ENCODE data around the gene ANO6.
"Not testable (repeated sequence)": the region's sequence is repeated elsewhere in the genome, so short reads cannot be mapped to it uniquely, and the experiment has no call there.

ANO6 gene, protein sequence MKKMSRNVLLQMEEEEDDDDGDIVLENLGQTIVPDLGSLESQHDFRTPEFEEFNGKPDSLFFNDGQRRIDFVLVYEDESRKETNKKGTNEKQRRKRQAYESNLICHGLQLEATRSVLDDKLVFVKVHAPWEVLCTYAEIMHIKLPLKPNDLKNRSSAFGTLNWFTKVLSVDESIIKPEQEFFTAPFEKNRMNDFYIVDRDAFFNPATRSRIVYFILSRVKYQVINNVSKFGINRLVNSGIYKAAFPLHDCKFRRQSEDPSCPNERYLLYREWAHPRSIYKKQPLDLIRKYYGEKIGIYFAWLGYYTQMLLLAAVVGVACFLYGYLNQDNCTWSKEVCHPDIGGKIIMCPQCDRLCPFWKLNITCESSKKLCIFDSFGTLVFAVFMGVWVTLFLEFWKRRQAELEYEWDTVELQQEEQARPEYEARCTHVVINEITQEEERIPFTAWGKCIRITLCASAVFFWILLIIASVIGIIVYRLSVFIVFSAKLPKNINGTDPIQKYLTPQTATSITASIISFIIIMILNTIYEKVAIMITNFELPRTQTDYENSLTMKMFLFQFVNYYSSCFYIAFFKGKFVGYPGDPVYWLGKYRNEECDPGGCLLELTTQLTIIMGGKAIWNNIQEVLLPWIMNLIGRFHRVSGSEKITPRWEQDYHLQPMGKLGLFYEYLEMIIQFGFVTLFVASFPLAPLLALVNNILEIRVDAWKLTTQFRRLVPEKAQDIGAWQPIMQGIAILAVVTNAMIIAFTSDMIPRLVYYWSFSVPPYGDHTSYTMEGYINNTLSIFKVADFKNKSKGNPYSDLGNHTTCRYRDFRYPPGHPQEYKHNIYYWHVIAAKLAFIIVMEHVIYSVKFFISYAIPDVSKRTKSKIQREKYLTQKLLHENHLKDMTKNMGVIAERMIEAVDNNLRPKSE

DNA sequence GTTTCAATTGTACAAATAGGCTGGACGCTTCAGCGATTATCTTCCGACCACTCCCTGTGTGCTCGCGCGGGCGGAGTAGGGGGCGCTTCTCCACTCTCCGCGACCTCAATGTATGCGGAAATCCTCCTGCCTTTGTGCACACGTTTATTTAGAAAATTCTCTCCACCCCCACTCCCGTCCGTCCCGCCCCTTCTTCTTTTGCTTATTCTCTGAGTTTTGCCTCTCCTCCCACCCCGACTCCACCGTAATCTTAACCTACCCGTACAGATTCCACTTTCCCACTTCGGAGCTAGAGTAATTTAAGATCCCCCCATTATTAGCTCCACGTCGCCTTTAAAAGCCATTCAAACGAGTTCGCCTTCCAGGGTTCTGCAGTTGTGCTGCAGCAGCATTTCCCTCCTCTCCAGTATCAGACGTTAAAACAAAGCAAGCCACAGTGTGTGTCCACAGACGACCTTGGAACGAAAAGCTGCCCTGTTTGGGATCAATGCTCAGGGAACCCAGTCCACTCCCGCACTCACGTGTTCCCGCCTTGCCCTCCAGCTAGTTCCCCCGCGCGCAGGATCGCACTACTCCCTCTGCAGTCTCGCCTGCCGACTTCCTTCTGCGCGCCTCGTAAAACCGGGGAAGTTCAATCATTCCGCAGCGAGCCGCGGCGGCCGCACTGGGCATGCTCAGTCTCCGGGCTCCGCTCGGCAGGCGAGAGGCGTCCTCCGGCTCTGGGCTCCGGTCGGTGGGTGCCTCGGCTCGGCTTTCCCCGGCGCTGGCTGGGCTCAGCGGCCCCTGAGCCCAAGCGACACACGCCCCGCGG is at the start of gene ANO6:
ANO6 (plus strand) TSS at position 677 of the 811 bp plus-strand sequence. CDS start 227 bp downstream, outside the sequence.
- peak; percentile 89 for DNase-seq

DNA sequence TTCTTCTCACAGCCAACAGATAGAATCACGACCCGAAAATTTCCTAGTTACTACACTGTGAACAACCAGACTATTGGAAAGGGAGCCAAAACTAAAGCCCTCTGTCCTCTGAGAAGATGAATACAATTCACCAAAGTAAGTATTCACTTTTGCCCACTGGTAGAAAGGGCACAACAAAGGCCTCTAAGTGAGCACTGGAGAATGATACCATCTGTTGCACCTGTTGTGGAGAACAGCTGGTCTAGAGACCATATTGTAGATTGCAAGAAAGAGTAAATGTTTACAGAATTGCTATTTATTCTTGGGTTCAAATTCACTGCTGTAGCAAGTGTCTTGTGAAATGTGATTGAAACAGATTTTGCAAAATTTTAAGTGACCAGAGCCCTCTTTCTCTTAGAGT is 46.9 kb upstream of the ANO6 start:
- no peak for DNase-seq

DNA sequence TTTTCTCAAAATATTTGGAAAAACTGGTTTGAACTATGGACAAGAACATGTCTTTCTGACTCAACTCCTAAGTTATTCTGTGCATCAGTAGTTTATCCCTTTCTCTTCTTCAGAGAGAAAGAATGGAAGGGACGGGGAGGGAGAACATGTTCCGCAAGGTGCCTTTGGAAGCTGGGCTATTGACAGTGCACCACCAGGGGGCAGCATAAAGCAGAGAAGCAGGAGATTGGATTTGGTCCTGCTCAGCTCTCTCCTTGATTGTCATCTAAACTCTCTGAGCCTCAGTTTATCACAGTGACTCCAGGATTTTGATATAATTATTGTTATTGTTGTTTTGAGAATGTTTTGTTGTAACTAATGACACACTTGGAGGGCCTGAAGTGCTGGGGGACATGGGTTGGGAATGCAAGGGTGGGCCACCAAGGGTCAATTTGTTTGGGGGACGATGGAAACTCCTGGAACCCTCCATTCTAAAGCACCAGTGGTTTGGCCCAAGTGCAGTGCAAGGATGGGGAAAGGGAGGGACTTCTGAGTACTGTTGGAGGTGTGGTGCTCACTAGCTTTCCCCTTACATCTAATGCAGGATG is 45.3 kb upstream of the ANO6 start:
- DNase-seq, result peak; percentile 64

DNA sequence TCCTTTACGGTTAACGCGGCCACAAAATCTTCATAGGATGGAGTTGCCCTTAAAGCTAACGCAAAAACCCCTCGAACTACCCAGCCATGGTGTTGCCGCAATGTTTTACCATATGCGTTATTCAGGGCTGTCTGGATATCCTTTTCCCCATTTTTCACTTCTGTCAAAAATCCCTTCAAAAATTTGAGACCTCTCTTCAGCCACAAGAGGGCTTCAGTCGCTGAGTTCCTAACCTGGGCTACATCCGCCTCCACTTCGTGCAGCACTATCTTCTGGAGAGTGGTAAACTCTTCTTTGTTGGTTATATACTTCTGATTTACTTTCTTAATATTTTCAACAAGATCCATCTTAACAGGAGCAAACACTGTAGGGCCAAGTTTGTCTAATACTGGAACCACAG is 42.6 kb upstream of the ANO6 start:
- DNase-seq, result not testable (repeated sequence)

DNA sequence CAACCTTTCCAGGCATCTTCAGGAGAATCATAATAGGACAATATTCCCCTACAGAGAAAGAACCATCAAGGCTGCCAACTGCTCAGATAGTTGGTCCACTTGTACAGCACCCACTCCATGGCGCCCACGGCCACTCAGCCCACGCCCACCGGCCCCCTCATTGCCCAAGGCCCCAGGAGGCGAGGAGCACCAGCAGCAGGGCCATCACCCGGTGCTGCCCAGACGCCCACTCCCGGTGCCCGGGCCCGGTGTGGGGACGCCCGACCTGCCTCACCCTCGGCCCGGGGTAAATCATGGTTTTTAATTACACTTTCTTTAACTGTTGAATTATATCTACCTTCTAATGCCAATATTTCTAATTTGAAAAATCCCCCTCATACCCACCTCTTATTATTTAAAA is 41.3 kb upstream of the ANO6 start:
- no peak for DNase-seq

DNA sequence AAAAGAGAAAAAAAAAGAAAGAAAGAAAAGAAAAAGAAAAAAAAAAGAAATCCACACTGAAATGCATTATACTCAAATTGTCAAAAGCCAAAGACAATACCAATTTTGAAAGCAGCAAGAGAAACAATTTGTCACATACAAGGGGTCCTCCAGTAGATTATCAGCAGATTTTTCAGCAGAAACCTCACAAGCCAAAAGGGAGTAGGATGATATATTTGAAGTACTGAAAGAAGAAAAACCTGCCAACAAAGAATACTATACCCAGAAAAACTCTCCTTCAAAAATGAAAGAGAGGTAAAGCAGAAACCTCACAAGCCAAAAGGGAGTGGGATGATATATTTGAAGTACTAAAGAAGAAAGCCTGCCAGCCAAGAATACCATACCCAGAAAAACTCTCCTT is 37.1 kb upstream of the ANO6 start:
- DNase-seq, result no peak

DNA sequence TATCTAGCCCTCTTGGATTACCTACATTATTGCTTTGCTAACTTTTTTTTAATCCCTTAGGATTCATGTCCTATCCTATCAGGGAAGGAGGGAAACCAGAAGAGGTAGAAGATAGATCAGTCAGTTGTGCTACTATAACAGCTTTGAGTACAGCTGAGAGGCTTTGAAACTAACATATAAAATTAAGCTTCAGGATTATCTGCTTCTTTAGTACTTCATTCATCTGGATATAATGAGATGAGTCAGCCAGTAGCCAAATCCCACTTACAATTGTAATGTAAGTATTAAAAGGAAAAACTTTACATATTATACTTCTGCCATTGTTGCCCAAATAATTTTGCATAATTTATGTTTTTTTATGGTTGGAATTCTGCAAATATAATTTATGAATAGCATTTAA is 33.4 kb upstream of the ANO6 start:
- DNase-seq, result no peak

DNA sequence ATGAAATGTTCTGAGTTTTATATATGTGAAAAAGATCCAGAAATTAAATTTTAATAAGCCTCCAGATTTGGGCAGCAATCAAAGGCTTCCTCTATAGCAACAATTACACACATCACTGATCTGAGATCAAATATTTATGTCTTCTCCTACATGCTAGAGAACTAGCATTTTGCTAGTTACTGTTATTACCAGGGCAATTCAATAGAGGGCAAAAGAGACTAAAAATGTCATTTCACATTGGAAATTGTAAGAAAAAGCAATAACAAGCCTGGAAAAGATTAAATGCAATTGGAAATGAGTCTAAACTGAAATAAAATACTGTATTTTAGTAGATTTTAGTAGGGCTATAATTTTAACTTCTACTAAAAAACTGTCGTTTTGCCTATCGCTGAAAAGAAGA is 32.6 kb upstream of the ANO6 start:
- peak; percentile 13 for DNase-seq

DNA sequence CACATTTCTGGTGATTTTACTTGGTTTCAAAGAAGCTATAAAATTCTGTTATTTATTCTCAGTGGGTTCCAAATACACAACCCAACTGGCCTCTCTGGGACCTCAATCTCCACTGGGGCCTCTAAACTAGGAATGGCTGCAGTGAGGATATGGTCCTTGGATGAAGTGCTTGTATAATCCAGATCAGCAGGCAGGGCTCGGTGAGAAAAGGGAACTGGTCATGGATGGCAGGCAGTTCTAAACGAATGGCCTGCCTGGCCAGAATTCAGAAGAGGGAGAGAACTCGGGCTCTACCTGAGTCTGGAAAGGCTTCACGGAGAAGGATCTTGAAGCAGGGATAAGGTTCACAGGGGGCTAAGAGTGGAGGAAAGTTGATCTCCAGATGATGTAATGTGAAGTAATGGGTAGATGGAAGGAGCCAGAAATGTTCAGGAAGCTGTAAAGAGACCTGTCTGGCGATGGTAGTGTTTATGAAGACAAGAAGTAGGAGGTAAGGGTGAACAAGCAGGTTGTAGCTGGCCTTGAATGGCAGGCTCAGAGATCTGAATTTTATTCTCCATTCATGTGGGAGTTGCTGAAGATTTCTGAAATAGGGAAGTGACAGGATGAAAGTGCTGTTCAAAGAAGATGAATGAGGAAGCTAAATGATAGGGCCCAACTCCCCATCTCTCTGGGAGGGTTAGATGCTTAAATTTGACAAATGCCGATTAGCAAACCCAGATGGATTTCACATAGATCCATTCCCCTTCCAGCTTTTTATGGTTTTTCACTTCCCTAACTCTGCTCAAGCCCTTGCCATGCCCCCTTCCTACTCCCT is 31.5 kb upstream of the ANO6 start:
- no peak for DNase-seq

DNA sequence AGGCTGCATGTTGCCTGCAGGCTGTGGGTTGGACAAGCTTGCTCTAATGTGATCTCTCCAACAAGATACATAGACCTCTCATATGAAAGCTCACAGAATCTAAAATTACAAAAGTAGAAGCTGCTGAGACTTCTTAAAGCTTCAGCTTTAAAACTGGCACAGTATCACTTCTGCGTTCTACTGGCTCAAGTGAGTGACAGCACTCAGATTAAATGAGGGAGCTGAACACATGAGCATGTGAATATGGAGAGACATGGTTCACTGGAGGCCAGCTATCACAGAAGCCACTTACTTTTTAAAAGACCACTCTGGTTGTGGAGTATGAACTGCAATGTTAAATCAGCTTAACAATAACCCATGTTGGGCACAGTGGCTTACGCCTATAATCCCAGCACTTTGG is 29.1 kb upstream of the ANO6 start:
- DNase-seq, result no peak

DNA sequence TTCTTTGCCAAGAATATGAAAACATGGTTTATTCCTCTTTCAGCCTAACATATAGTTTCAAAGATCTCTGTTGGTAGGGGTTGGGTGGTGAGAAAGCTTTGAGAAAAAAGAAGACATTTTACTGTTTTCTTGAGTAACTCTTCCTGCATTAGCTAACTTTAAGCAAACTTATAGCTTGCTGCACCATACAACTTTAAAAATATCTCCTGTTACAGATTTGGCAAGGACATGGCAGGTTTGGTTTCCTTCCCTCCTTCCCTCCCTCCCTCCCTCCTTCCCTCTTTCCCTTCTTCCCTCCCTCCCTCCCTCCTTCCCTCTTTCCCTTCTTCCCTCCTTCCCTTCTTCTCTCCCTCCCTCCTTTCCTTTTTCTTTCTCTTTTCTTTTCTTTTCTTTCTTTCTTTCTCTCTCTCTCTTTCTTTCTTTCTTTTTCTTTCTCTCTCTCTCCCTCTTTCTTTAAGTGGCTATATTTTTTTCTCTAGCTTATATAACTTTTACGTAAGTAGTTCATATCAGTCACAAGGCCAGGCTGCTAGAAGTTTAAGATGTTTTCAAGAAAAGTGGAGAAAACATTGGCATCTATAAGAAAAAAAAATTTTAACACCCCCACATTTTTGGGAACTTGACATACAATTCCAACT is 26.0 kb upstream of the ANO6 start:
- no peak for DNase-seq

DNA sequence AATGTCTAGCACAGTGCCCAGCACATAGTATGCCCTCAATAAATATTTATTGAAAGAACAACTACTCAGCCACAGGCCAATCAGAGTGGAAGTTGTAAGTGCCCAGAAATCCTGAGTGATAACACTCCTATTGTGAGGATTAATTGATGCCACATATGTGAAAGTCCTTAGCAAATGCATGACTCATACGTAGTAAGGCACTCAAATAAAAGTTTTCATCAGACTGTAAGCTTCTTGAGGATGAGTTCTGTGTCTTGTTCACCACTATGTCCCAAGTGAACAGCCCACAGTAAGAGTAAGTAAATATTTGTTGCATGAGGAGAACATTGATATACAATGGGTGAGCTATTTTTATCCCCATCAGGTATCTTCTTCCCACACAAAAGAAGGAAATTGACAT is 24.7 kb upstream of the ANO6 start:
- peak; percentile 61 for DNase-seq

DNA sequence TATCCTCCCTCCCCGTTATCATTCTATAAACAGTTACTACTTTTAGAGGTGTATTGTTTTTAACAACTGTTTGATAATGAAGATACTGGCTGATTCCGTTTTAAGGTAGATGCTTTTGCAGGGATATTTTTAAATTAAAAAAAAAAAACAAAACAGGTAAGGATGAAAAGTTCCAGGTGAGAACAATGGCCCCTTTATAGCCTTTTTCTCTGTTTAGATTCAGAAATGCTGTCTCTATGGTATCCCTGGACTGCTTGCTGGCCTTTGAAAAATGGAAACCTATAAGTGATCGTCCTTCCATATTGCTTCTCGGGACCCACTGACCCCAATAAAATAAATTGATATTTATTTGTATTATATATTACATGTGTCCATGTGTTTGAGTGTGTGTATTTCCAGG is 23.2 kb upstream of the ANO6 start:
- DNase-seq, result no peak

DNA sequence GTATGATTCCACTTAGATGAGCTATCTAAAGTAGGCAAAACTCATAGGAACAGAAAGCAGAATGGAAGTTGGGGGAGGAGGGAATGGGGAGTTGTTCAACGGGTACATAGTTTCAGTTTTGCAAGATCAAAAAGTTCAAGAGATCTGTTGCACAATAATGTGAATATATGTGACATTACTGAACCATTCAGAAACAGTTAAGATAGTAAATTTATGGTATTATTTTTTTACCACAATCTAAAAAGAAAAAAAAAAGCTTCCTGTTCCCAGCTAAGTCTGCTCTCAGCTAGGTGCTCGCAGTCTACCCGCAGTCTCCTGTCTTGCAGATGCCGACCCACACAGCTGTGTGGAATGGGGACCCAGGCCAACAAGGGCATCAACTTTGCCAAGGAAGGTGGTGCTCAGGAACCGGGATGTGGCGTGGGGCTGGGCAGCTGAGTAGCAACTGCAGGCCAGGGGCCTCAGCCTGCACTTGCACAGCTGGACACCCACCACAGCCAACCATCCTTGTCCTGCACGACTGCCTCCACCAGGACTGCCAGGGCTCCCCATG is 15.3 kb upstream of the ANO6 start:
- DNase-seq, result peak; percentile 17

DNA sequence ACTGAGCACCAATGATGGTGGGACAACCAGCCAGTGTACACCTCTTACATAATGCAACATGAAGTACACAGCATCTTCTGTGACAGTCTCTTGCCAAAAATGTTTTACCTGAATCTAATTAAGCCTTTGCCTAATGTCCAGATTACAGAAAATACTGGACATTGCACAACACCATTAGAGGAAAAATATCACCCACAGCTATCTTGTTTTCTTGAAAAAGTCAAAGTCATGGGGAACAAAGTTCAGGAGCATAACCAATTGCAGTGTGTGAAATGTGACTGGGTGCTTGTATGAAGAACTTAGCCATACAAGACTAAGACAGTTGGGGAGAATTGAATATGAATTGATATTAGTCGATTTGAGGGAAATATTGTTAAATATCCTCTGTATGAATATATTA is 12.1 kb upstream of the ANO6 start:
- no peak for DNase-seq

DNA sequence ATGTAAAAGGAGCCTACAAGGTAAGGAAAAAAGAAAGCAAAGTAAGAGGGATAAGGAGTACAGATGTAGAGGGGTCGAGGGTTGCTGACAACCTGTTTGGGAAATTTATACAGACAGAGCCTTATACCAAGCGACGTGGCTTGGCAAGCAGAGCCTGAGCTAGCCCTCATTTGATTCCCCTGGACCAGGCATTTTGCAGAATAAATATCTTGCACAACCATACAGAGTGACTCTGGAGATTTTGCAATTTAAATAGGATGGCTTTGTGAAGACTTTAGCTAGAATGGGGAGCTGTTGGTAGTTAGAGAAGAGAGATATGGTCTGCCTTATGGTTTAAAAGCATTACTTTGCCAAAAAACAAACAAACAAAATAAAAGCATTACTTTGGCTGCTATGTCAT is 11.1 kb upstream of the ANO6 start:
- DNase-seq, result no peak

DNA sequence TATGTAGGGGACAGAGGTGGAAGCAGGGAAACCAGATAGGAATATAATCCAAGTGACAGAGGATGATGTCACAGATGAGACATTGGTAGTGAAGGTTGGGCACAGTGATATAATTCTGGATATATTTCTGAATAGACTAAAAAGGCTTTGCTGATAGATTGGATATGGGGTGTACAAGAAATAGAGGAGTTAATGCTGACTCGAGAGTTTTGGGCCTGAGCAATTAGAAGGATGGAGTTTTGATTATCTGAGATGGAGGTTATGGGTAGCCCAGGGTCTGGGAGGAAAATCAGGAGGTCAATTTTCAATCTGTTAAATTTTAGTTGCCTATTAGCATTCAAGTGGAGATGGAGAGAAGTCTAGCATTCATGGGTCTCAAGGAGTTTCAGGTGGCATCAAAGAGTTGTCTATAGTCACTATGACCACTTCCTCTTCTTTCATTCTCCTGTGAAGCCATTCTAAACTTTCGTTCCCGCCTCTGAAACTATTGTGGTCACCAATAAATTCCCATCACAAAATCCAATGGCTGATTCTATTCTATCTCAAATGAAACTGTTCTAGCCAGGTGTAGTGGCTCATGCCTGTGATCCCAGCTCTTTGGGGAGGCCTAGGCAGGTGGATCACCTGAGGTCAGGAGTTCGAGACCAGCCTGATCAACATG is 10.6 kb upstream of the ANO6 start:
- DNase-seq, result no peak

DNA sequence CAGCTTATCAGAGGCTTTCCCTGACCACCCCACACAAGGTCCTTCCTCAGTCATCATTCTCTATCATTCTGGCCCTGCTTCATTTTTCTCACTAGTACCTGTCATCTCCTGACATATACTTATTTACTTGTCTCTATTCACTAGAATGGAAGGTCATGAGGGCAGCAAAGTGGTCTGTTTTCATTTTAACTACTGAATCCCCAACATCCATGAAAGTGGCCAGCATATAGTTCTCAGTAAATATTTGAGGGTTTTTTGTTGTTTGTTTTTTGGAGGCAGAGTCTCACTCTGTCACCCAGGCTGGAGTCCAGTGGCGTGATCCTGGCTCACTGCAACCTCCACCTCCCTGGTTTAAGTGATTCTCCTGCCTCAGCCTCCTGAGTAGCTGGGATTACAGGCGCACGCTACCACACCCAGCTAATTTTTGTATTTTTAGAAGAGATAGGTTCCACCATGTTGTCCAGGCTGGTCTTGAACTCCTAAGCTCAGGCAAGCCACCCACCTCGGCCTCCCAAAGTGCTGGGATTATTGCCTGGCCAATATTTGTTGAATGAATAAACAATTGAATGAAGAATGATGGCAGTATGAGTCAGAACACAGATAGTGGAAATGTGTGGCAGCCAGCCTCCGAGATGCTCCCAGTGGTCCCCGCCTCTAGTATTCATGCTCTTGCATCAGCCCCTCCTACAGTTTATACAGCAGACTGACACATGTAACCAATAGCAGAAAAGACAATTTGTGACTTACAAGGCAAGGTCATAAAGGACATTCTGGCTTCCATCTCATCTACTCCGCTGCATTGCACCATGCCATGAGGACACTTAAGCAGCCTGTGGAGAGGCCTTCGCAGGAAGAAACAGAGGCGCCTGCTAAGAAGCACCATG is 7.0 kb upstream of the ANO6 start:
- DNase-seq, result peak; percentile 79

DNA sequence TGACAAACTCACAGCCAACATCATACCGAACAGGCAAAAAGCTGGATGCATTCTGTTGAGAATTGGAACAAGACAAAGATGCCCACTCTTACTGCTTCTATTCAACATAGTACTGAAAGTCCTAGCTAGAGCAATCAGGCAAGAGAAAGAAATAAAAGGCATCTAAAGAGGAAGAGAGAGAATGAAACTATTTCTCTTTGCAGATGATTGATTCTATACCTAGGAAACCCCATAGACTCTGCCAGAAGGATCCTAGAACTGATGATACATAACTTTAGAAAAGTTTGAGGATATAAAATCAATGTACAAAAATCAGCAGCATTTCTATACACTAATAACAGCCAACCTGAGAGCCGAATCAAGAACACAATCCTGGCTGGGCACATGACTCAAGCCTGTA is 6.1 kb upstream of the ANO6 start:
- no peak for DNase-seq
